HG02970 (cell line): Measurements from ENCODE around the gene CASP8.
"Not testable (repeated sequence)": the region's sequence is repeated elsewhere in the genome, so short reads cannot be mapped to it uniquely, and the experiment has no call there.

Source experiments
- ATAC-seq: cut with Tn5 transposase; IDR thresholded peaks from one replicate; pipeline ENCODE4 v1.9.1; 2021; ENCODE audit warnings: mild to moderate bottlenecking, moderate library complexity, moderate number of reproducible peaks; ENCODE audit not compliant: unreplicated experiment, low FRiP score

CASP8 gene

GRCh38 chr2:201239167-201239935, 21.0 kb upstream of the CASP8 start:
- ATAC-seq: not testable (repeated sequence)

DNA sequence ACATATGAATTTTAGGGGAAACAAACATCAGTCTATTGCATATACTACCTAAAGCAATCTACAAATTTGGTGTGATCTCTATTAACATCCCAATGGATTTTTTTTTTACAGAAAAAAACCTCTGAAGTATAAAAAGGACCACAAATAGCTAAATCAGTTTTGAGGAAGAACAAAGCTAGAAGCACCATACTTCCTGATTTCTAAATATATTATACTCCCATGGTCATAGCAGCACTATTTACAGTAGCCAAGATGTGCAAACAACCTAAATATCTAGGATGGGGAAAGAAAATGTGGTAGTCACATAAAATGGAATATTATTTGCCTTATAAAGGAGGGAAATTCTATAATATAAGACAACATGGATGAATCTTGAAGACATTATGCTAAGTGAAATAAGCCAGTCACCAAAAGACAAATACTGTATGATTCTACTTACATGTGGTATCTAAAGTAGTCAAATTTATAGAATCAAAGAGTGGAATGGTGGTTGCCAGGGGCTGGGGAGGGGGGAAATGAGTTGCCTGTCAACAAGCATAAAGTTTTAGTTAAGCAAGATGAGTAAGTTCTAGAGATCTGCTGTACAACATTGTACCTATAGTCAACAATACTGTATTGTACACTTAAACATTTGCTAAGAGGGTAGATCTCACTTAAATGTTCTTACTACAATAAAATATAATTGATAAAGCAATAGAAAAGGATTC, 17.6 kb upstream of the CASP8 start:
- no peak for ATAC-seq

DNA sequence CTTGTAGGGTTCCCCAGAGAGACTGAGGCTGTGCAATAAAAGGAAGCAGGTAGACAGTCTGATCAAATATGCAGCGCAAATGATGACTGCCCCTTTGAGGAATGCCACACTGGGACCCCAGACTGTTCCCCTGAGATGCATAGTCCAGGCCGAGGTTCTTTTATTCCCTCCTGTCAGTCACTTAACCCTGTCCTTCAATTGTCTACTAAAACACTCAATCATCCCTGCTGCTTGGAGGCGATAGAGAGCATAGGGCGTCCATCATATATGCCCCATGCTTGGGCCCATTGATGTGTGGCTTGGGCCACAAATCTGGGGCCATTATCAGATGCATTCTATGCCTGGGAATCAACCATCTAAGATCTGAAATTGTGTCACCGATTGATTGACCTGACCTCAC, 15.5 kb upstream of the CASP8 start:
- ATAC-seq: no peak

- ATAC-seq: no peak
These were observed 14.1 kb upstream of the CASP8 start for GRCh38 chr2:201246280-201246679.

DNA sequence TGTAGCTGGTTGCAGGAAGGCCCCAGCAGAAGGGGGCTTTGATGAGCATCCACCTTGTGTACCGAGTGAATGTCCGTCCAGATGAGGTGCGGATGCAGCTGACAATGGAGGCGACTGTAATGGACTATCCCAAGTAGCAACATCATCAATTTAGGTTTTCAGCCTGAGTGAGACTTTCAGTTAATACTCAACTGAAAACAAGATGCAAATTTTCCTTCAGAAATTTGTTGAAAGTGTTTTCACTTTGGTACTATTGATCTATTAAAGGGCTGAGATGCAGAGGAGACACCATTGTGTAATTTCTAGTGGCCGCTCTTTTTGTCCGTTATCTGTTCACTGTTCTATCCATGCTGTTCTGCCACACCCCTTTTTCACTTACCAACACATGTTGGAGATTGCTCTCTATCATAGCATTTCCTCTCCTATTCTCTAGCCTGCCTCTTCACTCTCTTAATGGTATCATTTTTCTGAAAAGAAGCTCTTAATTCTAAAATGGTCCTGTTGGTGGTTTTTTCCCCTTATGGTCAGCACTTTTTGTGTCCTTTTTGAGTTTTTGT, 12.0 kb upstream of the CASP8 start:
- ATAC-seq: no peak

- ATAC-seq: no peak
These were observed 10.4 kb upstream of the CASP8 start for GRCh38 chr2:201249889-201250288.

GRCh38 chr2:201250741-201251140, 9.6 kb upstream of the CASP8 start:
- no peak for ATAC-seq

DNA sequence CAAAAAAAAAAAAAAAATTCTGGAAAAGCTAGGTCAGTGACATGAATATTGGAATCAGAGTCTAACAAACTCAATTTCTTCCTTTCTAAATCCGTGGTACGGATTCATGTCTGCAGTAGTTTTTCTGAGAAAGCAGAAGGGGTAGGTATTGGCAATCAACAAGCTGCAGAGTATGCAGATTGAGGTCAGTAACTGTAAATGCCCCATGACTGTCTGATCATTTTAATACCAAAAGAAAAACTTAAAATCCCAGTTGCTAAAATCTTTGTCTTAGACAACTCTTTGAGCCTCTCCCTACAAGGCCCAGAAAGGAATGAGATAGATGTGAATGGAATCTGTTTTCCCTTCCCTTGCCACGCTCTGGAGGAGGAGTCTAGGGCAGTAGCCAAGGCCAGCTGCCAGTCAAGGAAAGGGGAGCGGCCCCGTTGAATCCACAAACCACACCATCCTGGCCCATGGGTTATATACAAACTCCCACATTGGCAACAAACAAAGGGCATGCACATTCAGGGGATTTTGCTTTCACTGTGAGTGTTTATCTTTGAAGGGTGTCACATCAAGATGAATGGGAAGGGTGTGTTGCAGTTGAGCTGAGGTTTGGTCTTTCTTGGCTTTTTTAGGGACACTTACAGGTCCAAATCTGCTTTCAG, 6.1 kb upstream of the CASP8 start:
- ATAC-seq: no peak

GRCh38 chr2:201255408-201256033, 4.8 kb upstream of the CASP8 start:
- no peak for ATAC-seq

DNA sequence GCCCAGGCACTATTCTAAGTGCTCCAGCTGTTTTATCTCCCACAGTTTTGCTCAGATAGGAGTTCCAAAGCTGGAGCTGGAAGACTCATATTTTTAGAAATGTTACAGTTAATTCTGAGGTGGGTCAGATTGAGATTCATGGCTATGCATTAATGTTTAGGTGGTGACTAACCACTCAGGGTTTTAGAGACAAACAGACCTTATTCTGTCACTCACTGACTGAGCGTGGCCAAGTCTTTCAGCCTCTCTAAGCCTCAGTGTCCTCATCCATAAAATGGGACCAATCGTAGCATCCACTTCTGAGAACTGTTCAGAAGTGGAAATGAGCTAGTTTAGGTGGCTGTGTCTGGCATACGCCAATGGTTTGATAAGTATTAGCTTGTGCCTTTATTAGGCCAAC, 4.3 kb upstream of the CASP8 start:
- no peak for ATAC-seq

GRCh38 chr2:201257381-201257955, 2.9 kb upstream of the CASP8 start:
- peak; percentile 40 for ATAC-seq

- ATAC-seq: peak; percentile 60
These were observed 2.2 kb upstream of the CASP8 start for GRCh38 chr2:201257956-201258665.

- no peak for ATAC-seq
These were observed 1.4 kb upstream of the CASP8 start for GRCh38 chr2:201258666-201259615.

GRCh38 chr2:201261471-201261870, 1.1 kb downstream of the CASP8 start:
- no peak for ATAC-seq

DNA sequence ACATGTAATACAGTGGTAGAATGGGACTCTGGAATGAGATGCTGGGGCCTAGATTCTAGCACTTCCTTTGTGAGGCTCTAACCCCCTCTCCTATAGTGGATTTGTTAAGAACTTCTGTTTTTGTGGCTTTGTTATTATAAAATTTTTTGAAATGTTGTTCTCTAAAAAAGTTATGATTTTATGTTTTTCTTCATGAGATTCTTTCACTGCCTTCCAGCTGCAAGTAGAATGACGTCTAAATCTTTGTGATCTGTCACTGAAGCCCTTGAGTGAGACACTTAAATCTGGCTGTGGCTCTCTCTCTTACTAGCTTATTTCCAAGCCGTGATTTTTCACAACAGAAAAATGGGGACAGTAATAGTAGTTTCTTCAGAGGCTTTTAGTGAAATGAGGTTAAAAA, 1.6 kb downstream of the CASP8 start:
- ATAC-seq: no peak

DNA sequence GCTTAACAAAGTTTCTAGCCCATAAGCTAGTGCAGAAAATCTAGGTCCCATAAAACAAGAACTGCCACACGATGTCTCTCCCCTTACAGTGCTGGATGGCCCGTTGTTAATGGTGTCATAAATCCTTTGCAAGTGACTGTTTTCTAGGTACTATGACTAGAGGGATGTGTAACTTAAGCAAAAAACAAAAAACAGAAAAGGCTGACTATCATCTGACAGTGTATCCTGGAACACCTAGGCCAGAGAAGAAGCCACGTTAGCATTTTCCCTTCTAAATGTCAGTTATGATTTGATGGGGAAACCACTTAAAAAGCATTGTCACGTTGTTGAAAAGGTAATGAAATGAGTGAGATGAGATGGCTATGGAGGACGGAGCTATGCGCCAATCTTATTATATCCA, 2.4 kb downstream of the CASP8 start:
- no peak for ATAC-seq

DNA sequence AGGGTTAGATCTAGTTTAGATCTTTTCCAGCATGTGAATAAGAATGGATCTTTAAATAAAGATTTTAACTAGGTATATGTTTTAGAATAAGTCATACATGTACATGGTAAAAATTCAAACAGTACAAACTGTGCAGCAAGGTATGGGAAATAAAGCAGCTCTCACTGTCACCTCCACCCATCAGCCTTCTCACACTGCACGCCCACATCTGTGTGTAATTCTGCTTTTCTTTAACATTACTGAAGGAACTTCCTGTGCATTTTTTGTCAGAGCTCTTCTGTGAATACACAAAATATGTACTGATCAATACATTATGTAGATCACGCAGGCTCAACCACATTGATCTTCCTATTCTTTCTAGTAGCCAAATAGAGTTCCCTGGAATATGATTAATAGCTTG, 3.4 kb downstream of the CASP8 start:
- no peak for ATAC-seq

- ATAC-seq: no peak
These were observed 4.3 kb downstream of the CASP8 start for GRCh38 chr2:201264472-201265173.
